Suppressor macrophage (primary cell): ENCODE data around the gene NIPAL3.

ENCODE experiments used
- DNase-seq, 4 experiments: peaks; one replicate each; pipeline ENCODE4 v3.0.0-alpha.2; 2020 to 2022
- total RNA-seq, 17 experiments: gene quantifications; one replicate each; lab custom pipeline; 2026; ENCODE audit warnings: mixed read lengths in 6 of 17, inconsistent platforms in 3 of 17; lab: John Stamatoyannopoulos, UW

Gene NIPAL3
- 7.3 to 29.0 (median 23.1) reads per million in 17 experiments for total RNA-seq

- peak; percentile 96 to 99 (median 98) for DNase-seq
Measured at GRCh38 chr1:24415334-24415909, at the start of gene NIPAL3. Gene NIPAL3, plus strand, starts transcription at chr1:24415802. Its CDS starts 3,746 bp downstream, at chr1:24419548.

GRCh38 chr1:24366707-24367106 lies 48.9 kb upstream of the NIPAL3 start:
- no peak for DNase-seq

DNA sequence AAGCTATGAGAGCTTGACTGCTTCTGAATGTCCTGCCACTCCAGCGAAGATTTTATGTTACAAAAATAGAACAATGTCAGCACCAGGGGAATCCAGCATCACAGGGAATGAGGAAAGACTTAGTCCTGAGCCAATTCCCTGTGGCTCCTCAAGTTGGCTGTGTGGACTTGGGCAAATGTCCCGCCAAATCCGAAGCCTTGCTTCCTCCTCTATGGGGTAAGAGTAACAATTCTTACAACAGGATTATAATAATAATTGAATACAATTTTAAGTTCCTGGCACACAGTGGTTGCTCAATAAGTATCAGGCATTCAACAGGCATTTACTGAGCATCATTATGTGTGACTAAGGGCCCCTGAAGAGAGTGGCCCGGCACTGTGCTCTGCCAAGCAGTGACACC lies 46.4 kb upstream of the NIPAL3 start:
- DNase-seq: no peak

DNA sequence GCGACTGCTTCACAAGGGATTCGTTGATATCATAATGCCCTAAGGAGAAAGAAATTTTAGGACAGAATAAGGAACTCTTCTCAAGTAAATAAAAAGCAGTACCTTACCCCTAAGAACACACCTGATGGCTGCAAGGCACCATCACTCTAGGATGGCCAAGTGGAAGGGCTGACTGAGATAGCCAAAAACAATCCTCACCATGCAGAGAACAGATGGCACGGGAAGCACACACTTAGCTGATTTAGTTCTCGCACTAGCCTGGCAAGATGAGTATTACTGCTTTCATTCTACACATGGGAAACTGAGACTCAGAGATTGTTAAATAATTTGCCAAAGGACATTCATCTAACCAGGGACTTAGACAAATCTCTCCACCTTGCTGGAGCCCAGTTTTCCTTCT lies 45.8 kb upstream of the NIPAL3 start:
- no peak for DNase-seq

DNA sequence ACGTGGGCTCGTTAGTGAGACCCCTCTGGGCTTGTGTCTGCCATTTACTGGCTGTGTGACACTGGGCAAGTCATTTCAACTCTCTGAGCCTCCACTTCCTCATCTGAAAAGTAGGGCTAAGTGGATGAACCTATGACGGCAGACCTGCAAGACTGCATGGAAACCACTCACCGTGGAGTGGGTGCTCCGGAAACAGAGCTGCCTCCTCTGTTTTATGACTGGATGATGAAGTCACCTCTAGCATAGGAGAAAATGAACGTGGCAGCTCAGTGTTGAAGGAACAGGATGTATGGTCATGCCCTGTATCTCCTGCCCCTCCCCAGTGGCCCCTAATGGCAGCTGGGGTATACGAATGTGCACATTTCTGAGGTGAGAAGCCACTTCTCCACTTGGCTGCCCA lies 42.6 kb upstream of the NIPAL3 start:
- peak in 2 of 4 experiments; percentile 11 to 23 for DNase-seq

DNA sequence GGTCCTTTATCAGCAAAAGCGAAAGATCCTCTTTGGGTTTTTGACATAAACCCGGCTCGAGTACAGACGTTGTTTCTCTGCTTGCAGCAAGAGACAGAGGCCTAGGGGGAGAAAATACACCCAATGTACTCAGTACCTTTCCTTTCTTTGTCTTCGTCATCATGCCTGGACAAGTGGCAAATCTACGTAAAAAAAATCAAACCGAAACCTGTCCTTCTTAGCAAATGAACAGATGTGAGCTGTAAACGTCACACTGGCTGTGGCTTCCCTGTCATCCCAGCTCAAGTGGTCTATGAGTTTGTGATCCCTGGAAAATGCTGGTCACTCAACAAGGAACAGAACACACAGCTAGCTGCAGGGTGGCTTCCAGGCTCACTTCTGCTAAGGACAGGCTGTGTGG lies 41.9 kb upstream of the NIPAL3 start:
- DNase-seq: no peak

- DNase-seq: no peak
Measured at GRCh38 chr1:24374891-24375786, 40.5 kb upstream of the NIPAL3 start.

- no peak for DNase-seq
Measured at GRCh38 chr1:24379733-24380315, 35.8 kb upstream of the NIPAL3 start.

DNA sequence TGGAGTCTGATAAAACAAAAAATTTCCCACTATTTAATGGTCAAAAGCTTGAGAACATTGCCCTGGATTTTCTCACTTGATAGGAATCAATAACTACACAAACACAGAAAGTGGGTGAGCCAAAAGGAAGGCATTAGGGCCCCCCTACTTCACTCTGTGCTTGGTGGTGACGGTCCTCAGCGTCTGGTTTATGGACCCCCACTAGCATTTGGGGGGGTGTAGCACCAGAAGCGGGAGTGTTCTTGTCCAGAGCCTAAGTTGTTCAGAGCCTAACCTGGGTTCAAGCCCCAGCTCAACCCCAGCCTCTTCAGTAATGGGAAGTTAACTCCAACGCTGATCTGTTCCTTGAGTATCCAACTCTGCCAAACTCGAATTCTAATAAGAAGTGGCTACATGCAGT lies 35.1 kb upstream of the NIPAL3 start:
- DNase-seq: no peak

- no peak for DNase-seq
Measured at GRCh38 chr1:24381256-24381655, 34.3 kb upstream of the NIPAL3 start.

- DNase-seq: no peak
Measured at GRCh38 chr1:24382165-24382577, 33.4 kb upstream of the NIPAL3 start.

DNA sequence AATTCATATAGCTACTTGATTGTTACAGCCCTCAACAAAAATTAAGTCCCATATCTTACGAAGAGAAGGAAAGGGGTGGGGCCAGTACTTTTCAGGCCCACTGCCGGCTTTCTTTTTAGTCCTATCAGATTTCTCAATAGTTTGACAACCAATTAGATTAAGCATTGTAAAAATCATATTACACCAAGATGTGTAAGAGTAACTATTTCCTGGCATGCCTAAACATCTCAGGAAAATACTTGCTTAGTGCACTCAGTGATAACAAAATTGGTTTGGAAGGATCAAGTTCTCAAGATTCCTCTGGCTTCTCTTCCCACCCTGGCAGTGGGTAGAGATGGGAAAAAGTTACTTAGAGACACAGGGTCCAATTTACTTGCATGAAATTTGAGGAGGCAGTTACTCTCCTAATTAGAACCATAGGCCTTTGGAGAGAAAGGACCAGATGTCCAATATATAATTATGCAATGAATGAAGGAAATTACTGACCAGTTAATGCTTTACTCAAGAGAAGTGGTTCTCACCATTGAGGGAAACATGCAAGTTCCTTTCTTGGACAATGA lies 32.1 kb upstream of the NIPAL3 start:
- DNase-seq: no peak

DNA sequence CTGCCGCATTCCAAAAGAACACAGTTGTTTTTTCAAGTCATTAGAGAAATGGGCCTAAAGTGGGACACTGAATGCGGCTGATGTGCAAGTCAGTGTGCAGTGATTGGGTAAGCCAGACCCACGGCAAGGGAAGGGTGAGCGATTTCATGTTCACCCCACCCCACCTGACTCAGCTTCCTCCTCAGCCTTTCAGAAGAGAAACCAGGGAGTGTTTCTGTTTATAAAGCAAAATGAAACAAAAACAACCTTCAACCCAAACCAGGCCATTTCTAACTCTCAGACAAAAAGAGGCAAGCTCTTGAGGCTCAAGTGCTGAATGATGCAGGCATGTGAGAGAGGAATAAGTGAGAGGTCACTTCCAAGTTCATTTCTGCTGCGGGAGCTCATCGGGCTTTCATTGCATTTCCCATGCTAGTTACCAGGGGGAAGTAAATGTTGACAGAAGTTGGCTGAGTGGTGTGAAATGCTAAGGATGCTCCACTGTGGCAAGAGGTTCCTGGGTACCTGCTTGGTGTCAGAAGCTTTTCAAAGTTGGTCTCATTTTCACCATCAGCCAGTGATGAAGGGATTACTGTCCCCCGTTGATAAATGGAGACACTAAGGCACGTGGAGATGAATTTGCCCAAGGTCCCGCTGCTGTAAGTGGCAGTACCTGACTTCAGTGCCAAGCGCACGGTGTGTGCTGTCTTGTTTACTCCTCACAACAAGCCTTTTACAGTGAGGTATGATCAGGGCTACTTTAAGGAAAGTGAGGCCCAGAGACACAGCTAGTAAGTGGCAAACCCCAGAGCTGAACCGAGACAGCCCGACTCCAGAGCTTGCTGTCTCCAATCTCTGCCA lies 31.1 kb upstream of the NIPAL3 start:
- peak; percentile 64 to 83 (median 80) for DNase-seq

DNA sequence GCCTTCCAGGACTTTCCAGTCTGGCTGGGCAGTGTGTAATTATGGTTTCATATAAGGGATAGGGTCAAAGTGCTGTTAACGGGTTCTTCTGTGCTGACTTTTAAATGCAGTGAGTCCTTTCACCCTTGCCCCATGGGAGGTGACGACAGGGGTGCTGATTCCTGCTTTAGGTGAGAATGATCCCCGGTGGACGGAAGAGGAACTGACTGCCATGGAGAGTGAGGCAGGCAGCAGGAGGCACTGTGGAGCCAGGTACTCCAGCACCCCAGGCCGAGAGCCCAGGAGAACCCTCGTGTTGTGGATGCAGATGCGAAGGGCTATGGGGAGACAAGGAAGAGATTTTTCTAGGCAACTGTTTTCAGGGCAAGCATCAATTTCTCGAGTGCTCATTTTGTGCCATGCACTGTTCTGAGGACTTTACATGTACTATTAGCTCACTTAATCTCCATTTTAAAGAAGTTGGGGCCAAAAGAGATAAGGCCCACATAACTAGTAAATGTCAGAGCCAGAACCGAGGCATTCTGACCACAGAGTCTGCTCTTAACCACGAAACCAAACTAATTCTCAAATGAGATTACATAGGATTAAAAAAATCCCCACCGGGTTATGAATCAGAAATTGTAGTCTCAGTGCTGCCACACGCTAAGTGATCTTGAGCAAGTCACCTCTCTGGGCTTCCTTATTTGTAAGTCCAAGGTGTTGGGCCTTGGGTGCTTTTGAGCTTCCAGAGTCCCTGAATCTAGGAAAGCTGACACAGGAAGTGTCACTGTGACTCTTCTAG lies 30.3 kb upstream of the NIPAL3 start:
- peak in 1 of 4 experiments; percentile 26 for DNase-seq

GRCh38 chr1:24386241-24386640 lies 29.4 kb upstream of the NIPAL3 start:
- peak in 1 of 4 experiments; percentile 20 for DNase-seq

DNA sequence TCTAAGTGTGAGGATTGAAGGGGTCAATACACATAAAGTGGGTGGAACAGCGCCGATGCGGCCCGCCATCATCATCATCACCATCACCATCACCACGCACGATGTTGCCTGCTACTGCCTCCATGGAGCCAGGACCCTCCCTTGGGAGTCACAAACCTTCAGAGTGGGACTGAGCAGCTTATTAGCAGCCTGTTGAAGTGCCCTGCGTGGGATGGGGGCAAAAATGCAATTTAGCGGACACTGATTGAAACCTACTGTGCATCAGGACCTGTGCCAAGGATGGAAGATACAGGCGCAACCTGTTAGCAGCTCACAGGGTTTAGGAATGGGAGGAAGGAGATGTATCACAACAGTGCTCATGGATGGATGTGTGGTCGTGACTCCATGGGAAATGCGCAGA lies 28.7 kb upstream of the NIPAL3 start:
- no peak for DNase-seq

- DNase-seq: no peak
Measured at GRCh38 chr1:24387636-24388175, 27.9 kb upstream of the NIPAL3 start.

GRCh38 chr1:24388331-24388885 lies 27.2 kb upstream of the NIPAL3 start:
- no peak for DNase-seq

- DNase-seq: no peak
Measured at GRCh38 chr1:24389231-24389678, 26.3 kb upstream of the NIPAL3 start.

GRCh38 chr1:24390924-24391782 lies 24.4 kb upstream of the NIPAL3 start:
- DNase-seq: peak; percentile 78 to 88 (median 84)
